ENCODE data around the gene TBCK.

Gene TBCK

GRCh38 chr4:106109929-106110328 is 206.1 kb downstream of the TBCK start:
- no peak overlapping the region for H3K9ac ChIP-seq (ENCODE audit: low read length)
- no peaks in the 10 kb centered on the region for H3K27me3 ChIP-seq (replicated peaks; ENCODE audit: control insufficient read depth, insufficient read depth, low read length)
- H3K4me3 ChIP-seq (ENCODE audit: low read length), result no peak overlapping the region
- H3K9me3 ChIP-seq (ENCODE audit: control insufficient read depth, low read length), result peaks cover 31% of the 10 kb centered on the region
- no peak for DNase-seq (ENCODE audit: low read depth)
- peaks cover 52% of the 10 kb centered on the region for H3K36me3 ChIP-seq (ENCODE audit: control insufficient read depth, insufficient read depth, low read length, severe bottlenecking)
- no peaks in the 10 kb centered on the region for H3K4me1 ChIP-seq (ENCODE audit: control insufficient read depth, insufficient read depth, low read length)

DNA sequence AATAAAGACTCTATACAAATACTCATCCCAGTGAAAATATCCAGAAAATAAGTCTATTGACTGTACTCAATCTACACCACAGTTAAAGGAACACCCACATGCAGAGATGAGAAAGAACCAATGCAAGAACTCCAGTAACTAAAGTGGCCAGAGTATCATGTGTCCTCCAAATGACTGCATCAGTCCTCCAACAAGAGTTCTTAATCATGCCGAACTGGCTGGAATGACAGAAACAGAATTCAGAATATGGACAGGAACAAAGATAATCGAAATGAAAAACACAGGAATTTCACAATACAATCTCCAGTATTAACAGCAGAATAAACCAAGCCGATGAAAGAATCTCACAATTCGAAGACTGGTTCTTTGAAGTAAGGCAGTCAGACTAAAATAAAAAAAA is 210.3 kb downstream of the TBCK start:
- Histone ChIP-seq H3K4me3 (ENCODE audit: low read length) (no peak overlapping the region), H3K4me1 (ENCODE audit: control insufficient read depth, insufficient read depth, low read length) (no peaks in the 10 kb centered on the region), H3K27me3 (replicated peaks; ENCODE audit: control insufficient read depth, insufficient read depth, low read length) (no peaks in the 10 kb centered on the region), H3K36me3 (ENCODE audit: control insufficient read depth, insufficient read depth, low read length, severe bottlenecking) (peaks cover 40% of the 10 kb centered on the region), H3K9me3 (ENCODE audit: control insufficient read depth, low read length) (peaks cover 14% of the 10 kb centered on the region), H3K9ac (ENCODE audit: low read length) (no peak overlapping the region)
- DNase-seq (ENCODE audit: low read depth), result no peak

GRCh38 chr4:106104276-106104675 is 211.7 kb downstream of the TBCK start:
- Histone ChIP-seq H3K4me1 (ENCODE audit: control insufficient read depth, insufficient read depth, low read length) (no peaks in the 10 kb centered on the region), H3K36me3 (ENCODE audit: control insufficient read depth, insufficient read depth, low read length, severe bottlenecking) (peaks cover 29% of the 10 kb centered on the region), H3K9ac (ENCODE audit: low read length) (no peak overlapping the region), H3K4me3 (ENCODE audit: low read length) (no peak overlapping the region), H3K27me3 (replicated peaks; ENCODE audit: control insufficient read depth, insufficient read depth, low read length) (no peaks in the 10 kb centered on the region), H3K9me3 (ENCODE audit: control insufficient read depth, low read length) (peaks cover 2% of the 10 kb centered on the region)
- DNase-seq (ENCODE audit: low read depth), result no peak

- no peaks in the 10 kb centered on the region for H3K4me1 ChIP-seq (ENCODE audit: control insufficient read depth, insufficient read depth, low read length)
- peaks cover under 1% of the 10 kb centered on the region for H3K9me3 ChIP-seq (ENCODE audit: control insufficient read depth, low read length)
- H3K4me3 ChIP-seq (ENCODE audit: low read length), result no peak overlapping the region
- H3K36me3 ChIP-seq (ENCODE audit: control insufficient read depth, insufficient read depth, low read length, severe bottlenecking), result peaks cover 13% of the 10 kb centered on the region
- H3K27me3 ChIP-seq (replicated peaks; ENCODE audit: control insufficient read depth, insufficient read depth, low read length), result no peaks in the 10 kb centered on the region
- no peak overlapping the region for H3K9ac ChIP-seq (ENCODE audit: low read length)
- no peak for DNase-seq (ENCODE audit: low read depth)
These were observed 219.6 kb downstream of the TBCK start for GRCh38 chr4:106096454-106096853.

- peaks cover 11% of the 10 kb centered on the region for H3K9me3 ChIP-seq (ENCODE audit: control insufficient read depth, low read length)
- no peaks in the 10 kb centered on the region for H3K4me1 ChIP-seq (ENCODE audit: control insufficient read depth, insufficient read depth, low read length)
- H3K9ac ChIP-seq (ENCODE audit: low read length), result no peak overlapping the region
- no peak overlapping the region for H3K4me3 ChIP-seq (ENCODE audit: low read length)
- no peaks in the 10 kb centered on the region for H3K27me3 ChIP-seq (replicated peaks; ENCODE audit: control insufficient read depth, insufficient read depth, low read length)
- peak; percentile 48 for DNase-seq (ENCODE audit: low read depth)
- peaks cover 23% of the 10 kb centered on the region for H3K36me3 ChIP-seq (ENCODE audit: control insufficient read depth, insufficient read depth, low read length, severe bottlenecking)
These were observed 220.6 kb downstream of the TBCK start for GRCh38 chr4:106095408-106095807.

DNA sequence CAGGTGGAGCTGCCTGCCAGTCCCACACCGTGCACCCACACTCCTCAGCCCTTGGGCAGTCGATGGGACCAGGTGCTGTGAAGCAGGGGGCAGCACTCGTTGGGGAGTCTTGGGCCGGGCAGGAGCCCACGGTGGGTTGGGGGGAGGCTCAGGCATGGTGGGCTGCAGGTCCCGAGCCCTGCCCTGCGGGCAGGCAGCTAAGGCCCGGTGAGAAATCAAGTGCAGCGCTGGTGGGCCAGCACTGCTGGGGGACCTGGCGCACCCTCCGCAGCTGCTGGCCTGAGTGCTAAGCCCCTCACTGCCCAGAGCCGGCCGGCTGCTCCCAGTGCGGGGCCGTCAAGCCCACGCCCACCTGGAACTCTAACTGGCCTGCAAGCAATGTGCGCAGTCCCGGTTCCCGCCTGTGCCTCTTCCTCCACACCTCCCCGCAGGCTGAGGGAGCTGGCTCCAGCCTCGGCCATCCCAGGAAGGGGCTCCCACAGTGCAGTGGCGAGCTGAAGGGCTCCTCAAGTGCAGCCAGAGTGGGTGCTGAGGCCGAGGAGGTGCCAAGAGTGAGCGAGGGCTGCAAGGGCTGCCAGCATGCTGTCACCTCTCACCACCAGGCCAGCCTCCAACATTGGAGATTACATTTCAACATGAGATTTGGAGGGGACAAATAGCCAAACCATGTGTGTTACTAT is 223.5 kb downstream of the TBCK start:
- Histone ChIP-seq H3K36me3 (ENCODE audit: control insufficient read depth, insufficient read depth, low read length, severe bottlenecking) (peaks cover 38% of the 10 kb centered on the region), H3K9ac (ENCODE audit: low read length) (no peak overlapping the region), H3K9me3 (ENCODE audit: control insufficient read depth, low read length) (peaks cover 15% of the 10 kb centered on the region), H3K27me3 (replicated peaks; ENCODE audit: control insufficient read depth, insufficient read depth, low read length) (no peaks in the 10 kb centered on the region), H3K4me1 (ENCODE audit: control insufficient read depth, insufficient read depth, low read length) (no peaks in the 10 kb centered on the region), H3K4me3 (ENCODE audit: low read length) (no peak overlapping the region)
- no peak for DNase-seq (ENCODE audit: low read depth)

DNA sequence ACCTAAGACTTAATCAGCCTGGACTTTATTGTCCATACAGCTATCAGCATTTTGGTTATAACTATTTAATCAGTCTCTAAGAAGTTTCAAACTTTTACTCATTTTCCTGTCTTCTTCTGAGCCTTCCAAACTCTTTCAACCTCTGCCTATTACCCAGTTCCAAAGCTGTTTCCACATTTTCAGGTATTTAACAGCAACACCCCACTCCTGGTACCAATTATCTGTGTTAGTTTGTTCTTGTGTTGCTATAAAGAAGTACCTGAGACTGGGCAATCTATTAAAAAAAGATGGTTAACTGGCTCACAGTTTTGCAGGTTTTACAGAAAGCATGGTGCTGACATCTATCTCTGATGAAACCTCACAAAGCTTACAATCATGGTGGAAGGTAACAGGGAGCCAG is 225.2 kb downstream of the TBCK start:
- H3K36me3 ChIP-seq (ENCODE audit: control insufficient read depth, insufficient read depth, low read length, severe bottlenecking), result peaks cover 35% of the 10 kb centered on the region
- no peak overlapping the region for H3K4me3 ChIP-seq (ENCODE audit: low read length)
- peaks cover 15% of the 10 kb centered on the region for H3K9me3 ChIP-seq (ENCODE audit: control insufficient read depth, low read length)
- no peak for DNase-seq (ENCODE audit: low read depth)
- H3K27me3 ChIP-seq (replicated peaks; ENCODE audit: control insufficient read depth, insufficient read depth, low read length), result no peaks in the 10 kb centered on the region
- H3K4me1 ChIP-seq (ENCODE audit: control insufficient read depth, insufficient read depth, low read length), result no peaks in the 10 kb centered on the region
- H3K9ac ChIP-seq (ENCODE audit: low read length), result no peak overlapping the region

GRCh38 chr4:106083065-106083464 is 232.9 kb downstream of the TBCK start:
- no peak overlapping the region for H3K9ac ChIP-seq (ENCODE audit: low read length)
- H3K27me3 ChIP-seq (replicated peaks; ENCODE audit: control insufficient read depth, insufficient read depth, low read length), result no peaks in the 10 kb centered on the region
- H3K4me3 ChIP-seq (ENCODE audit: low read length), result no peak overlapping the region
- peaks cover 5% of the 10 kb centered on the region for H3K9me3 ChIP-seq (ENCODE audit: control insufficient read depth, low read length)
- no peaks in the 10 kb centered on the region for H3K36me3 ChIP-seq (ENCODE audit: control insufficient read depth, insufficient read depth, low read length, severe bottlenecking)
- DNase-seq (ENCODE audit: low read depth), result no peak
- H3K4me1 ChIP-seq (ENCODE audit: control insufficient read depth, insufficient read depth, low read length), result no peaks in the 10 kb centered on the region

GRCh38 chr4:106080376-106080775 is 235.6 kb downstream of the TBCK start:
- Histone ChIP-seq H3K4me3 (ENCODE audit: low read length) (no peak overlapping the region), H3K36me3 (ENCODE audit: control insufficient read depth, insufficient read depth, low read length, severe bottlenecking) (peaks cover 12% of the 10 kb centered on the region), H3K27me3 (replicated peaks; ENCODE audit: control insufficient read depth, insufficient read depth, low read length) (no peaks in the 10 kb centered on the region), H3K9me3 (ENCODE audit: control insufficient read depth, low read length) (peaks cover 20% of the 10 kb centered on the region), H3K4me1 (ENCODE audit: control insufficient read depth, insufficient read depth, low read length) (no peaks in the 10 kb centered on the region), H3K9ac (ENCODE audit: low read length) (no peak overlapping the region)
- no peak for DNase-seq (ENCODE audit: low read depth)

GRCh38 chr4:106079616-106080015 is 236.4 kb downstream of the TBCK start:
- Histone ChIP-seq H3K9ac (ENCODE audit: low read length) (no peak overlapping the region), H3K36me3 (ENCODE audit: control insufficient read depth, insufficient read depth, low read length, severe bottlenecking) (peaks cover 12% of the 10 kb centered on the region), H3K27me3 (replicated peaks; ENCODE audit: control insufficient read depth, insufficient read depth, low read length) (no peaks in the 10 kb centered on the region), H3K4me3 (ENCODE audit: low read length) (no peak overlapping the region), H3K9me3 (ENCODE audit: control insufficient read depth, low read length) (peaks cover 17% of the 10 kb centered on the region), H3K4me1 (ENCODE audit: control insufficient read depth, insufficient read depth, low read length) (no peaks in the 10 kb centered on the region)
- DNase-seq (ENCODE audit: low read depth), result no peak

DNA sequence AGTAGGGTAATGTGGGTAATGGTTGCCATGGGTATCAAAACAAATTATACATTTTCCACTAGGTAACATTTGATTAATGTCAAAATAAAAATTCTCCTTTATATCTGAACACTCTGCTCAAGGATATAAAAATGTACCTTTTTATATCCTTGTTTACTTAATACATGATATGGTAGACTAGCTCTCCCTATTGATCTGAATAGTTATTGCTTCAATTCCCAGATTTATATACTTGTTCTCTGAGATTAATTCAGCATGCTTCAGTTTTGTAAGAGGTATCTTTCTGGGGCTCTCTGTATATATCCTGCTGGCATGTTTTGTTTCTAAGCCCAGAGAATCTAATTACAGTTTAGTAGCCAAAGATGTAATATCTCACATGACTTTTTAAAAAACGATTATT is 251.0 kb downstream of the TBCK start:
- Histone ChIP-seq H3K36me3 (ENCODE audit: control insufficient read depth, insufficient read depth, low read length, severe bottlenecking) (no peaks in the 10 kb centered on the region), H3K4me1 (ENCODE audit: control insufficient read depth, insufficient read depth, low read length) (peaks cover 13% of the 10 kb centered on the region), H3K9me3 (ENCODE audit: control insufficient read depth, low read length) (no peaks in the 10 kb centered on the region), H3K9ac (ENCODE audit: low read length) (no peak overlapping the region), H3K27me3 (replicated peaks; ENCODE audit: control insufficient read depth, insufficient read depth, low read length) (no peaks in the 10 kb centered on the region), H3K4me3 (ENCODE audit: low read length) (no peak overlapping the region)
- no peak for DNase-seq (ENCODE audit: low read depth)

DNA sequence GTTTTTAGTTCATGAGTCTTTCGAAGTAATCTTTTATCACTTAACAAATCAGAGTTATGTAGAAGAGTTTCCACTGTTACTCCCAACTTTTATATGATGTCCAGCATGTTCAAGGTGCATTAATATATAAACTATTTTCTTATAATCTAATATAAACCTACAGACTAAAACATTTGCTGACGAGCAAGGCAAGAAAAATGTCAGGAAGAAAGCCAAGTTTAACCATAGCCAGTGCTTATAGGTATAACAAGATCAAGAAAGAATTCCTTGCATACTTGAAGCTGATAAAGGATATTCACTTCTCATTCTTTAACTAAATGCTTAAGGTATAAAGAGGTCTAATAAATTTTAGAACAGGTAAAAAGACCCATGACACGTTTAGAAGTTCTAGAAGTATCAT is 253.0 kb downstream of the TBCK start:
- Histone ChIP-seq H3K9ac (ENCODE audit: low read length) (no peak overlapping the region), H3K9me3 (ENCODE audit: control insufficient read depth, low read length) (no peaks in the 10 kb centered on the region), H3K4me3 (ENCODE audit: low read length) (no peak overlapping the region), H3K4me1 (ENCODE audit: control insufficient read depth, insufficient read depth, low read length) (peaks cover 13% of the 10 kb centered on the region), H3K36me3 (ENCODE audit: control insufficient read depth, insufficient read depth, low read length, severe bottlenecking) (no peaks in the 10 kb centered on the region), H3K27me3 (replicated peaks; ENCODE audit: control insufficient read depth, insufficient read depth, low read length) (no peaks in the 10 kb centered on the region)
- DNase-seq (ENCODE audit: low read depth), result no peak
